ENCODE results near the gene MID2.
A peak's percentile ranks its signal among the peaks of the same experiment; 100 is the strongest.

- no peak for TF ChIP-seq CEBPB (IDR thresholded peaks at IDR 0.05; ENCODE audit: low read depth)
- peak in 2 of 3 experiments; percentile 16 to 30; a peak in 2 of 6 replicates for TF ChIP-seq CTCF (IDR thresholded peaks at IDR 0.05 in 2 of 3, conservative IDR thresholded peaks at IDR 0.05 in 1 of 3; ENCODE audit: borderline replicate concordance in 1 of 3, insufficient read depth in 1 of 3, low read depth in 2 of 3, low read length in 2 of 3)
Observed at GRCh38 chrX:107849747-107850421, 24.2 kb downstream of the MID2 start.

Measured in HCT116 (cell line).